Measurements from ENCODE around the gene UGGT2.
A peak's percentile ranks its signal among the peaks of the same experiment; 100 is the strongest.
"Not testable (repeated sequence)": the region's sequence is repeated elsewhere in the genome, so short reads cannot be mapped to it uniquely, and the experiment has no call there.

UGGT2 gene

GRCh38 chr13:95882121-95882520, 171.1 kb downstream of the UGGT2 start:
- no peak for DNase-seq (ENCODE audit: low read depth)

DNA sequence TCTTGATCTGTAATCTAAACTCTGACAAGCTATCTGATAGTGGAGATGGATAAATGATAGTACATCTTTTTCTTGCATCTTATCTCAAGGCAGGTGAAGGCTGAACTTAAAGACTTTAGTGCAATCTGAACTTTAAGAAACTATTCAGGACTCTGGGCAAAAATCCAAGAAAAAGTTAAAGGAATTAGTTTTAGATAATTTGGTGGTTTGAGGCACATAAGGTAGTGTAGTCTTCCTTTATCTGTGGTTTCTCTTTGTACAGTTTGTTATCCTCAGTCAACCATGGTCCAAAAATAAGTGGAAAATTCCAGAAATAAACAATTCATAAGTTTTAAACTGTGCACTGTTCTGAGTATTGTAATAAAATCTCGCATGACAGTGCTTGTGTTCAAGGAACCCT, 172.9 kb downstream of the UGGT2 start:
- no peak for DNase-seq (ENCODE audit: low read depth)

- no peak for DNase-seq (ENCODE audit: low read depth)
Observed at GRCh38 chr13:95874286-95874685, 178.9 kb downstream of the UGGT2 start.

DNA sequence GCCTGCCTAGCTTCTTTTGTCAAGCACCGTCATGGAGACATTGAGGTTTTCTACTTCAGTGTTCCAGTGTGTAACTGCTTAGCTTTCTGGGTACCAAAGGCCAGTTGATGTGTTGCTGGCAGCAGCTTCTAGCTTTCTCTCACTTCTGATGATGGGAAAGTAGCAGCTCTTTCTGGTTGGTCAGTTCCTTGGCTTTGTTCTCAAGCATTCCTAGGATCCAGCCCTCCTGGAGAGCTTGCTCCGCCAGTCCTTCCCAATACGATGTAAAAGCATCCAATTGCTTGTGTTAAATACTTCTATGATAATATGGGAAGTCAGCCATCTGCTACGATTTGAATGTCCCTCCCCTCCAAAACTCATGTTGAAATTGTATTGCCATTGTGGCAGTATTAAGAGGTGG, 182.8 kb downstream of the UGGT2 start:
- DNase-seq (ENCODE audit: low read depth), result no peak

GRCh38 chr13:95865080-95865615, 188.1 kb downstream of the UGGT2 start:
- DNase-seq (ENCODE audit: low read depth), result no peak

DNA sequence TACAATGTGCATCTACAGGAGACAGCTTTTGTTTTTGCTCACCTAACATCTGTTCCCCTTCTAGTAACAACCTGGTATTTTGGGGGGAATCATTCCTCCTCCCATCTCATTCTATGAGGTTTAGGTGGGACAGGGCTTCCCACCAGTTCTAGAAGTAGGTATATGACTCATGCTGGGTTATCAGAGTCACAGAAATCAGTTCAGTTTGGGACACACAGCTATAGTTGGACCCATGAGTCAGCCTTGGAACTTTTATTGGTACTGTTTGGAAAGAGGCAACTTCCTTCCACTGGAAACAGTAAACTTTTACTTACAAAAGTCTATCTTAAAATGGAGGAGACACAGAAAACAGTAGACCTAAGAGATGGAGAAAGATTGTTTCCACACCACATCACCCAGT, 190.8 kb downstream of the UGGT2 start:
- no peak for DNase-seq (ENCODE audit: low read depth)

GRCh38 chr13:95861296-95861695, 191.9 kb downstream of the UGGT2 start:
- DNase-seq (ENCODE audit: low read depth), result no peak

DNA sequence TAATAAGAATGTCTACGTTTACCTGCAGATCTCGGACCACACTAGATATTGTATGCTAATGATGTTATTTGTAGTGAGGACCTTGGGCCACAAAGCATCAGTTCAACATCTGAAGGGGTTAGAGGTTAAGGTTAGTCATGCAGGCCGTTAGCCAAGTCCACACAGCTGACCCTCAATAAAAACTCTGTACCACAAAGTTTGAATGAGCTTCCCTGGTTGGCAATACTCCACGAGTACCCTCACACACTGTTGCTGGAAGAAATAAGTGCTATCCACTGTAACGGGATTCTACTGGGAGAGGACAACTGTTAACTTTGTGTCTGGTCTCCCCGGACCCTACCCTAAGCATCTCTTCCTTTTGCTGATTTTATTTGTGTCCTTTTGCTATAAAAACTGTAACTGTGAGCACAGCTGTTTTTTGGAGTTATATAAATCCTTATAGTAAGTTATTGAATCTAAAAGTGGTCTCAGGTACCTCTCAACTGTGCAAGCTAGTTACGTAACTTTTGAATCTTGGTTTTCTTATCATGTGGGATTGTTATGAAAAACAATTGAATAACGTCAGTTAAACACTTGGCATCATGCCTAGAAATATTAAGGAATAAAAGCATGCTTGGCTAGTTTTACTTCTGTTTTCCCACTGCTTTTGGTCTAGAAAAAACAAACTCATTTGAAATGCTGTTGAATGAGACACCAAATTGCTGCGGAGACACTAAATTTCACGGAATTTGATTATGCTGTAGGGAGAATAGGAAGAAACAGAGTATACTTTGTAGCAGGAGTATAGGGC, 194.7 kb downstream of the UGGT2 start:
- no peak for DNase-seq (ENCODE audit: low read depth)

GRCh38 chr13:95845656-95846055, 207.5 kb downstream of the UGGT2 start:
- DNase-seq (ENCODE audit: low read depth), result not testable (repeated sequence)

GRCh38 chr13:95842898-95843297, 210.3 kb downstream of the UGGT2 start:
- DNase-seq (ENCODE audit: low read depth), result no peak

DNA sequence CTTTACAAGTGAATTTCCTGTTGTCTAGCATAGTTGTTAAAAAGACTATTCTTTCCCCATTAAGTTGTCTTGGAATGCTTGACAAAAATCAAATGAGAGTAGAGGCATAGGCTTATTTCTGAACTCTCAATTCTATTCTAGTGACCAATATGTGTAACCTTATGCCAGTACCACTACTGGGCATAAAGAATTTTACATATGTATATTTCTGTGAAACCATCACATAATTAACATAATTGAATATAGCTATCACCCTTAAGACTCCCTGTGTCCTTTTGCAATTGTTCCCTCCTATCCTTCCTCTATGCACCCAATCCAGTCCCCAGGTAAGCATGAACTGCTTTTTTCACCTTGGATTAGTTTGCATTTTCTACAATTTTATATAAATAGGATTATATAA, 211.3 kb downstream of the UGGT2 start:
- DNase-seq (ENCODE audit: low read depth), result no peak

DNA sequence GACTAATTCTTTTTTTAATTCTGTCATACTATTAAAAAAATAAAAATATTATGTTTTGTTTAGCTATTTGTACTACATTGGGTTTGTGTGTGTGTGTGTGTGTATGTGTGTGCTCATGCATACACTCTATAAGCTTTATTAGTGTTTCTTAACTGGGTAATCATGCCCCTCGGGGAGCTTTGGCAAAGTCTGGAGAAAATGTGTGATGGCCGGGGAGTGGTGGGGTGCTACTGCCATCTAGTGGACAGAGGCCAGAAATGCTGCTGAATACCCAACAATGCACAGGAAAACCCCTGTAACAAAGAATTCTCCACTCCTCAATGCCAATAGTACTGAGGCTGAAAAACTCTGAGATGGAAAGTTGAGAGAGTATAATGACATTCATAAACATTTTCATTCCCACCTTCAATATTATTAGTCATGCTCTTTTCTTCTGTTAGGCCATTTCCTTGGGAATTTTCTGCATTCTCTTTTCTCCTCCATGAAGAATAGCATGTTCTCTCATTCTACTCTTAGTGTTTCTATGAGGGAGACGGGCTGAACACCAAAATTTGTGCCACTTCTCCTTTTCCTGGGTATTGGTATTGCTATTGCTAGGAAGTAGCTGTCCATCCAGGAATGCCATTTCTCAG, 219.0 kb downstream of the UGGT2 start:
- peak; percentile 50 for DNase-seq (ENCODE audit: low read depth)

- no peak for DNase-seq (ENCODE audit: low read depth)
Observed at GRCh38 chr13:95833719-95834118, 219.5 kb downstream of the UGGT2 start.

DNA sequence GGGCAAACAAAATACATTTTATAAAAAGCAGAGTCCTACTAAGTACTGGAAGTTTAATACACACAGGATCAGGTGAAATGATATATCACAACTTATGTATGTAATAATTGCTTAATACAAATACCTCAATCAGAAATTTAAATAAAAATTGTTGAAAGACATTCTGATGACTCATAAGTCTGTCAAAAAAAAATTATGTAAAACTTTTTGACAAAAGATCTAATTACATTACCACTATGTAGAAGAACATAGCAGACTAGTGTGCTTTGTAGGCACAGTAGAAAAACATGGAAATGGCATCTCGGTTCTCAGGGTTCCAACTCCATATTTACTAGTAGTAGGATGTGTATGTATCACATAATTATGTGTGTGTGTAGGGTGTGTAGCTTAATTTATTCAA, 220.1 kb downstream of the UGGT2 start:
- no peak for DNase-seq (ENCODE audit: low read depth)

- DNase-seq (ENCODE audit: low read depth), result no peak
Observed at GRCh38 chr13:95822303-95822702, 230.9 kb downstream of the UGGT2 start.

DNA sequence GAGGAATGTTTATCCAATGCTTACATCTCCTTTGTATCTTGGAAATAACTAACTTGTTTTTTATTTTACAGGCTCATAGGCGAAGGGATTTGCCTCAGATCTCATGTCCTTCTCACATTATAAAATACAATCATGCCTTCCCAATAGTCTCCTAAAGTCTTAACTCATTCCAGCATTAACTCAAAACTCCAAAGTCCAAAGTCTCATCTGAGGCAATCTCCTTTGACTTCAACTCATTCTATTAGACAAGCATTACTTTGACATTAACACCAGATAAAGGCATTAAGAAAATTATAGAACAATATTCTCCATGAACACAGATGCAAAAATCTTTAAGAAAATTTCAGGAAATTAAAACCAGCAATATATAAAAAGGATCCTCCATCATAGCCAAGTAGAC, 238.7 kb downstream of the UGGT2 start:
- DNase-seq (ENCODE audit: low read depth), result no peak

DNA sequence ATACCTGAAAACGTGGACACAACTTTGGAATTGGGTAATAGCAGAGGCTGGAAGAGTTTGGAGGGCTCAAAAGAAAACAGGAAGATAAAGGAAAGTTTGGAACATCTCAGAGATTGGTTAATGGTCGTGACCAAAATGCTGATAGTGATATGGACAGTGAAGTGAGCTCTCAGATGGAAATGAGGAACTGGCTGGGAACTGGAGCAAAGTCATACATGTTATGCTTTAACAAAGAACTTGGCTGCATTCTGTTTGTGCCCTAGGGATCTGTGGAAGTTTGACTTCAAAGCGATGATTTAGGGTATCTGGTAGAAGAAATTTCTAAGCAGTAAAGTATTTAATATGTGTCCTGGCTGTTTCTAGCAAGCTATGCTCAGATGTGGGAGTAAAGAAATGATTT, 240.1 kb downstream of the UGGT2 start:
- no peak for DNase-seq (ENCODE audit: low read depth)

- no peak for DNase-seq (ENCODE audit: low read depth)
Observed at GRCh38 chr13:95809429-95809828, 243.8 kb downstream of the UGGT2 start.

- no peak for DNase-seq (ENCODE audit: low read depth)
Observed at GRCh38 chr13:95805921-95806320, 247.3 kb downstream of the UGGT2 start.

DNA sequence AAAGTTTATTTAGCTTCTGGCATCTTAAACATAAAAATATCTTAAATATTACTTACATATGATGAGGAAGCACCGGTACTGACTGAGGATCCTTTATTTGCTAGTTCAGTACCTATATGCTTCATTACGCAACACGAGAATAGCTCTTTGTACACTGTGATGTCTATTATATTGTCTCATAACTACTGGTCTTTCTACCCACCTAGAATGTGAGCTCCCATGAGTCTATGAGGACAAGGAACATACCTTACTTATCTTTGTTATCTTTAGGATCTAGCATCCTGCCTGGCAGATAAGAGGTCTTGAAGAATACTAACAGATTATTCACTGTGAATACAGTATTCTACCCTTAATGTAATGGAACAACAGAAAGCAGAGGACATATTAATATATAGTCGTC, 251.4 kb downstream of the UGGT2 start:
- no peak for DNase-seq (ENCODE audit: low read depth)

- no peak for DNase-seq (ENCODE audit: low read depth)
Observed at GRCh38 chr13:95800436-95800835, 252.8 kb downstream of the UGGT2 start.

- DNase-seq (ENCODE audit: low read depth), result no peak
Observed at GRCh38 chr13:95797016-95797415, 256.2 kb downstream of the UGGT2 start.

- no peak for DNase-seq (ENCODE audit: low read depth)
Observed at GRCh38 chr13:95793781-95794180, 259.4 kb downstream of the UGGT2 start.
